A549 (cell line): ENCODE results near the gene TSNAX.

Source experiments
- REST ChIP-seq: fragments of 200-600 bp; sonication (generic); IDR thresholded peaks from 2 replicates; pipeline ENCODE4 v1.6.1; 2016; ENCODE audit warnings: antibody characterized with exemption, mild to moderate bottlenecking, moderate library complexity
- RFX5 ChIP-seq: fragments of 450-650 bp; IDR thresholded peaks from 2 replicates; pipeline ENCODE4 v1.7.1; 2014; ENCODE audit warnings: antibody characterized with exemption, mild to moderate bottlenecking, moderate library complexity
- TF ChIP-seq, protein P1 (sequence below): fragments of >200 bp; sonication (Bioruptor Twin); formaldehyde crosslinking; IDR thresholded peaks from 3 replicates; pipeline ENCODE4 v1.5.1; 2016

DNA sequence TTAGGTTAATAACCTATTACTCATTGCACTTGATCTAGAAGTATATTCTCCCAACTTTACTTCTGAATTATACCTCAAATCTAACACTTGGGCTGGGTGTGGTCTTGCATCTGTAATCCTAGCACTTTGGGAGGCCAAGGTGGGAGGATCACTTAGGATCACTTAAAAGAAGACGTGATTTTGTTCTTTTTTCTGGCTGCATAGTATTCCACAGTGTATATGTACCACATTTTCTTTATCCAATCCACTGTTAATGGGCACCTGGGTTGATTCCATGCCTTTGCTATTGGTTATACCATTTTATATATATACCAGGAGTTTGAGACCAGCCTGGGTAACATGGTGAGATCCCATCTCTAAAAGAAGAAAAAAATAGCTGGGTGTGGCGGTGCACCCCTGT, 48.5 kb upstream of the TSNAX start:
- TF ChIP-seq, protein P1, sequence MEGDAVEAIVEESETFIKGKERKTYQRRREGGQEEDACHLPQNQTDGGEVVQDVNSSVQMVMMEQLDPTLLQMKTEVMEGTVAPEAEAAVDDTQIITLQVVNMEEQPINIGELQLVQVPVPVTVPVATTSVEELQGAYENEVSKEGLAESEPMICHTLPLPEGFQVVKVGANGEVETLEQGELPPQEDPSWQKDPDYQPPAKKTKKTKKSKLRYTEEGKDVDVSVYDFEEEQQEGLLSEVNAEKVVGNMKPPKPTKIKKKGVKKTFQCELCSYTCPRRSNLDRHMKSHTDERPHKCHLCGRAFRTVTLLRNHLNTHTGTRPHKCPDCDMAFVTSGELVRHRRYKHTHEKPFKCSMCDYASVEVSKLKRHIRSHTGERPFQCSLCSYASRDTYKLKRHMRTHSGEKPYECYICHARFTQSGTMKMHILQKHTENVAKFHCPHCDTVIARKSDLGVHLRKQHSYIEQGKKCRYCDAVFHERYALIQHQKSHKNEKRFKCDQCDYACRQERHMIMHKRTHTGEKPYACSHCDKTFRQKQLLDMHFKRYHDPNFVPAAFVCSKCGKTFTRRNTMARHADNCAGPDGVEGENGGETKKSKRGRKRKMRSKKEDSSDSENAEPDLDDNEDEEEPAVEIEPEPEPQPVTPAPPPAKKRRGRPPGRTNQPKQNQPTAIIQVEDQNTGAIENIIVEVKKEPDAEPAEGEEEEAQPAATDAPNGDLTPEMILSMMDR, result no peak
- TF ChIP-seq RFX5, result no peak
- no peak for TF ChIP-seq REST
